GM12875 (cell line): ENCODE results near the gene FLYWCH1.
A peak's percentile ranks its signal among the peaks of the same experiment; 100 is the strongest.

ENCODE experiments used
- H3K4me3 ChIP-seq: one replicate; pipeline ENCODE4 v1.5.1; 2011; ENCODE audit warnings: low read depth, low read length, control low read depth
- CTCF ChIP-seq: IDR thresholded peaks from 2 replicates; pipeline ENCODE4 v1.5.1; 2011; ENCODE audit warnings: low read depth, mild to moderate bottlenecking, control low read depth, inconsistent platforms, low read length, moderate library complexity, borderline replicate concordance; ENCODE audit not compliant: insufficient read depth

Gene FLYWCH1

DNA sequence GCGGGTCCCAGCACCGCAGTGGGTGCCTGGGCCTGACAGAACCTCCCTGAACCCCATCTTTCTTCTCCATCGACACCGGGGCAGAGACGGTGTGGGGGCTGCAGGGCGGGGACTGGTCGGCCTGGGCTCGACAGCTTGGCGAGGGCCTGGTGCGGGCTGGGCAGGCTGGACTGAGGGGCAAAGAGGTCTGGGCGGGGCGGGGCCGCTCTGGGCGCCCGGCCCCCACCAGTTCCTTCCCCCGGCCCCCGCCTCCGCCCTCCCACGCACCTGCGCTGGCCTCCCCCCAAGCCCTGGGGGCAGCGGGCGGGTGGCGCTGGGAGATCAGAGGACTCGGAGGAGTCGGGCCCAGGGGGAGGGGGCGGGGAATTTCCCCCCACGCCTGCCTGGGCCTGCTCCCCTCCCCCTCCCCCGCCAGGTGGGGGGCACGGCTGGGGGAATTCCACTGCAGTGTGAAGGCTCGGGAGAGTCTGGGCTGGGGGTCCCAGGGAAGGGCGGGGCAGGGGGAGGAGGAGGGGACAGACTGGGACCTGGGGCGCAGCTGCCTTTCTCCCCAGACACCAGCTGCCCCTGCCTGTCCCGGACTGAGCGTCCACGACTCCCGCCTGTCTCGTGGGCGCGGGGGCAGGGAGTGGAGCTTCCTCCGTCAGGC lies 51.5 kb downstream of the FLYWCH1 start:
- H3K4me3 ChIP-seq = peak overlapping the region; percentile 54
- no peak for TF ChIP-seq CTCF

DNA sequence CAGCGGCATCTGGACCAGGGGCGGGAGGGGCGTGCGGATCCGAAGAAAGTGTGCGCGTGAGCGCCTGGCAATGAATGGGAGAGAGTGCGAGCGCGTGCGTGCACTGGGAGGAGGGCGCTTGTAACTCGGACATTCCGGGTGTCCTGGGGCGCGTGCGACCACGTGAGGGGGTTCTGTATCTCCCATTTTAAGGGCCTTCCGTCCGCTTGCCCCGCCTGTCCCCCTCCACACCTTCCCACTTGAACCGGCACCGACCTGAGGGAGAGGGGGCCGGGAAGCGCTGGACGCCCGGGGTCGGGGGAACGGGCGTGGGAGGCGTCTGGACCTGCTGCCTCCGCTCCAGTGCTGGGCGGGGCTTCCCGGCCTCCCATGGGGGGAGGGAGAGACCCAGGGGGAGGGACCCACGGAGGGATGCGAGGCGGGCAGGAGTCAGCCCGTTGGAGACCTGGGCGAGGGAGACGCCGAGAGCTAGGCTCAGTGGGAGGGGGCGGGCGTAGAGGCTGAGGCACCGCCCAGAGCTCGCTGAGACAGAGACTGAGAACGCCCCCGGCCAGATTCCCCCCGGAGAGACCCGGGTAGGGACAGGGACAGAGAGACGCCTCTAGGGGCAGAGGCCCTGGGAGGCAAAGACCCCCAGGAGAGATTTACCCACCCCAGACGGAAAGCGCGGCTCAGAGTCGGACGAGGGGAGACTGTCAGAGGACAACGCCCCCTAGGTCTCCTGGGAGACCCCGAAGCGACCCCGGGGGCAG lies 52.2 kb downstream of the FLYWCH1 start, which contains the start of gene KREMEN2:
Gene KREMEN2, plus strand, starts transcription at position 553 of the 752 bp plus-strand sequence. CDS start 246 bp downstream, outside the sequence.
- 0 out of 2 replicates have a peak, but pooled peaks have one; percentile 11 for TF ChIP-seq CTCF
- H3K4me3 ChIP-seq = peak within 1 kb of the TSS; percentile 54

- H3K4me3 ChIP-seq = peak overlapping the region; percentile 54
- TF ChIP-seq CTCF = no peak
Observed at GRCh38 chr16:2964475-2965336, 53.0 kb downstream of the FLYWCH1 start.

- TF ChIP-seq CTCF = no peak
- H3K4me3 ChIP-seq = no peak overlapping the region
Observed at GRCh38 chr16:2966043-2966807, 54.5 kb downstream of the FLYWCH1 start.

- peak; percentile 6; the same call in 1 of the 2 replicates for TF ChIP-seq CTCF
- H3K4me3 ChIP-seq = no peak overlapping the region
Observed at GRCh38 chr16:2966808-2967191, 55.1 kb downstream of the FLYWCH1 start.

GRCh38 chr16:2967211-2967631 lies 55.5 kb downstream of the FLYWCH1 start:
- H3K4me3 ChIP-seq = no peak overlapping the region
- no peak for TF ChIP-seq CTCF
